22Rv1 (cell line): ENCODE results near the gene TGFB2.

Source experiments
- CTCF ChIP-seq: fragments of 450-650 bp; IDR thresholded peaks from 2 replicates; pipeline ENCODE4 v1.5.1; 2017; ENCODE audit warnings: mild to moderate bottlenecking
- ZFX ChIP-seq: fragments of 450-650 bp; IDR thresholded peaks from 2 replicates; pipeline ENCODE4 v1.6.1; 2017; ENCODE audit warnings: antibody characterized with exemption, borderline replicate concordance

GRCh38 chr1:218336328-218336727, 8.8 kb upstream of the TGFB2 start:
- no peak for TF ChIP-seq CTCF
- no peak for TF ChIP-seq ZFX
